Spinal cord (tissue), 10 donors: ENCODE data around the gene SLC51B. TPM values are rescaled to one million over a fixed set of nuclear protein-coding genes. Genes with fewer than 3 reads are reported as not detected.
A peak's percentile ranks its signal among the peaks of the same experiment; 100 is the strongest.
"Not testable (repeated sequence)": the region's sequence is repeated elsewhere in the genome, so short reads cannot be mapped to it uniquely, and the experiment has no call there.

Experiments used
- DNase-seq, 6 donors: peaks; one replicate each; pipeline versions ENCODE4 v3.0.0 to v3.0.0-alpha.2; 2013 to 2015; ENCODE audit warnings: low spot score in 6 of 6, low read depth in 4 of 6
- H3K27ac ChIP-seq: one replicate; pipeline ENCODE4 v1.5.1; 2013; ENCODE audit warnings: low read depth, low read length, control low read depth
- H3K27me3 ChIP-seq: one replicate; pipeline ENCODE4 v1.6.1; 2013; ENCODE audit warnings: low read length; ENCODE audit not compliant: control insufficient read depth, insufficient read depth
- H3K36me3 ChIP-seq: one replicate; pipeline ENCODE4 v1.6.1; 2013; ENCODE audit warnings: low read length; ENCODE audit not compliant: control insufficient read depth, insufficient read depth
- H3K4me1 ChIP-seq: one replicate; pipeline ENCODE4 v1.6.1; 2013; ENCODE audit warnings: low read length; ENCODE audit not compliant: control insufficient read depth, insufficient read depth
- H3K4me3 ChIP-seq: one replicate; pipeline ENCODE4 v1.5.1; 2013; ENCODE audit warnings: low read depth, low read length, control low read depth
- H3K9me3 ChIP-seq: one replicate; pipeline ENCODE4 v1.6.1; 2013; ENCODE audit warnings: low read length; ENCODE audit not compliant: control insufficient read depth, insufficient read depth
- WGBS: methylation state at CpG from one replicate; pipeline ENCODE4 v1.1.5; 2013; ENCODE audit warnings: missing lambda C conversion rate; ENCODE audit not compliant: insufficient coverage; 5-methylcytosine and 5-hydroxymethylcytosine counted together
- long read RNA-seq, 4 donors: transcript quantifications; one replicate each; lab custom pipeline, GENCODE V29; 2026
- polyA plus RNA-seq, 2 donors: library from polyadenylated mRNA; unstranded; fragments of 120-200 nt; gene quantifications; one replicate each; pipeline ENCODE4 v1.2.1, GENCODE V29; 2013; ENCODE audit not compliant: insufficient read length in 2 of 2
- total RNA-seq, 2 donors: library from RNA; depleted of rRNA in 1 of 2; stranded (reverse); fragments of 120-200 nt in 1 of 2; fragments of >200 nt in 1 of 2; gene quantifications; one replicate each; pipeline versions ENCODE4 v1.2.3 to v1.2.4, GENCODE V29; 2013 to 2014
- donor health status: healthy.

Gene SLC51B
- total RNA-seq, result under 1 TPM in 1 of 2 donors, not detected in 1; 0.44 TPM
- polyA plus RNA-seq, result 1 to 10 TPM; 1.1 to 2.3 TPM
- long read RNA-seq, donor 1, partial matches to known transcripts, result 0 of 5 reads
- long read RNA-seq, donor 1, other reads (novel, unspliced or antisense), result 5 of 5 reads
- long read RNA-seq, donor 2, partial matches to known transcripts, result 5 of 5 reads
- long read RNA-seq, donor 2, other reads (novel, unspliced or antisense), result 0 of 5 reads
- long read RNA-seq, donor 3, result 0 reads
- long read RNA-seq, donor 4, partial matches to known transcripts, result 25 of 87 reads
- long read RNA-seq, donor 4, other reads (novel, unspliced or antisense), result 61 of 87 reads

DNA sequence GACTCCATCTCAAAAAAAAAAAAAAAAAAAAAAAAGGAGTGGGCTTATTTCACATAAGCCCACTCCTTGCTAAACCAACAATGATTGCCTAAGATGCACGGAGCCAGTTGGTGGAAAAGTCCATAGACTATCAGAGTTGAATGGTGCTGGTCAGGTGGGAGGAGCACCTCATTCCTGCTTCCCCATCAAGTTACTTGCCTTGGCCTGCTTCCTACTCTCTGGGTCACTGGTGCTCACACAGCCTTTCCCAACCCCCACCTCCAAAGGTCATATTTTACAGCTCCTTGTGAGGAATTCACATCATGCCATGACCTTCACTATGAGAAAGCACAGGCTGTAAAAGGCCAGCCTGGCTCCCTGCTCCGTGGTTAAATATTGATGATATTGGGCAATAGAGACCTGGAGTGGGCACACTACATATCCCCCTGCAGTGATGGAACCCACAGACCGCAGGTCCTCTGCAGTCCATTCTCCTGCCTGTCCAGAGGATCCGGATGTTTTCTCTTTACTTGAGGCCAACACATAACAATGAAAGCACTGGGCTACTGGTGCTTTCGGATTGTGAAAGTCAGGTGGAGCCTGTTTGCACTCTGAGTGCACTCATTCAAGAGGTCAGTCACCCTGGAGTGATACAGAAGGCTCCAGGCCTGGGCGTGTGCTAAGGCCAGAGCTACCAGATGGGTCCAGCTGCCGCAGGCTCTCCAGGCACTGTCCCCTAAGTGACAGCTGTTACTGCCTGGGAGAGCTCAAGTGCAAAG is at the start of gene SLC51B:
Gene SLC51B, plus strand, starts transcription at position 664 of the 758 bp plus-strand sequence. CDS start 4,618 bp downstream, outside the sequence.
- H3K27me3 ChIP-seq, result no peaks in the 10 kb centered on the region
- H3K36me3 ChIP-seq, result no peaks in the 10 kb centered on the region
- H3K9me3 ChIP-seq, result no peaks in the 10 kb centered on the region
- no peak for DNase-seq
- peaks cover 19% of the 10 kb centered on the region for H3K4me1 ChIP-seq
- WGBS, result 78% methylated on average over 5 of the region's 7 CpGs
- H3K4me3 ChIP-seq, result no peak within 1 kb of the TSS
- no peak within 1 kb of the TSS for H3K27ac ChIP-seq

GRCh38 chr15:64997066-64997465 is 48.1 kb upstream of the SLC51B start:
- no peak for DNase-seq
- Histone ChIP-seq H3K36me3 (peaks cover 3% of the 10 kb centered on the region), H3K9me3 (no peaks in the 10 kb centered on the region), H3K4me3 (no peak overlapping the region), H3K4me1 (no peaks in the 10 kb centered on the region), H3K27ac (no peak overlapping the region), H3K27me3 (no peaks in the 10 kb centered on the region)
- WGBS, result 93% methylated on average over 2 of the region's 5 CpGs

DNA sequence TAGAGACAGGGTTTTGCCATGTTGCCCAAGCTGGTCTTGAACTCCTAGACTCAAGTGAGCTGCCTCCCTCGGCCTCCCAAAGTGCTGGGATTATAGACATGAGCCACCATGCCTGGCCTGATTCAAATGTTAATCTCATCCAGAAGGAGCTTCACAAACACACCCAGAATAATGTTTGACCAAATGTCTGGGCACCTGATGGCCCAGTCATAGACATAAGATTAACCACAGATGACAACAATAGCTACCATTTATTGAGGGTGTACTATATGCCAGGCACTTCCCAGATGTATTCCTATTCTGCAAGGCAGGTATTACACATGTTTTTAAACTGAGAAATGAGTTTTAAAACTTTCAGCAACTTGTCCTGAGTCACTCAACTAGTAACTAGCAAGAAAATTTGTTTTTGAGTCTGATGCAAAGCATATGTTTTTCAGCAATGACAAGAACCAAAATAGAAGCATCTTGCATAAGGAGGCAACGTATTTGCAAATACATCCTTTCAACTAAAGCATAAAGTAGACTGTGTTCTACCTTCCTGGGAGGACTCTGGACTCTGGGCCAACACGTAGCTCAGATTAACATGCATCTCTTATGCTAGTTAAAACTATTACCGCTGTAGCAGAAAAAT is 47.3 kb upstream of the SLC51B start:
- H3K9me3 ChIP-seq, result no peaks in the 10 kb centered on the region
- H3K36me3 ChIP-seq, result peaks cover 3% of the 10 kb centered on the region
- H3K27ac ChIP-seq, result no peak overlapping the region
- DNase-seq, result no peak
- 86% methylated on average over 1 of the region's 4 CpGs for WGBS
- H3K4me3 ChIP-seq, result no peak overlapping the region
- H3K4me1 ChIP-seq, result no peaks in the 10 kb centered on the region
- no peaks in the 10 kb centered on the region for H3K27me3 ChIP-seq

DNA sequence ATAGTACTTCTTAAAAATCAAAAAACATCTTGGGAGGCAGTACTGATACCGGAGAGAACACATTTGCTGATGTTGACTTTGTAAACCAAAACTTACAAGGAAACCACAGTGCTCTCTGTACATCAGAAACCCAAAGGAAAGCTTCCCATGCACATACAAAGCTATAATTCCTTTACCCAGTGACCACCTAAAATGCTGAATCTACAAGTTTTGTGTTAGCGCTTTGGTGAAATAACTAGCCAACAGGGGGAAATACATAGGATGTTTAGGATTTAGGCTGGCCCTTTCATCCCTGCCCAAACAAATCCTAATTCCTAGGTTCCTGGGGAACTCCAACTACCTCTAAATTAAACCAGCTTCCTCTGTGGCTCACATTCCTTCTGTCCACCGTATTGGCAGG is 40.2 kb upstream of the SLC51B start:
- Histone ChIP-seq H3K4me3 (no peak overlapping the region), H3K27me3 (no peaks in the 10 kb centered on the region), H3K27ac (no peak overlapping the region), H3K36me3 (peaks cover 10% of the 10 kb centered on the region), H3K9me3 (no peaks in the 10 kb centered on the region), H3K4me1 (no peaks in the 10 kb centered on the region)
- DNase-seq, result no peak
- no CpG with 5 or more reads among the region's 3 CpGs for WGBS

- H3K36me3 ChIP-seq, result peaks cover 14% of the 10 kb centered on the region
- no peak overlapping the region for H3K27ac ChIP-seq
- no peaks in the 10 kb centered on the region for H3K27me3 ChIP-seq
- WGBS, result 80% methylated on average over 1 of the region's 3 CpGs
- H3K4me1 ChIP-seq, result no peaks in the 10 kb centered on the region
- H3K9me3 ChIP-seq, result no peaks in the 10 kb centered on the region
- DNase-seq, result no peak
- H3K4me3 ChIP-seq, result no peak overlapping the region
Observed at GRCh38 chr15:65006876-65007275, 38.3 kb upstream of the SLC51B start.

GRCh38 chr15:65008983-65009382 is 36.2 kb upstream of the SLC51B start:
- 70% methylated on average over 1 of the region's 2 CpGs for WGBS
- Histone ChIP-seq H3K27ac (no peak overlapping the region), H3K36me3 (peaks cover 20% of the 10 kb centered on the region), H3K9me3 (peaks cover 5% of the 10 kb centered on the region), H3K27me3 (no peaks in the 10 kb centered on the region), H3K4me1 (no peaks in the 10 kb centered on the region), H3K4me3 (no peak overlapping the region)
- DNase-seq, result peak in 1 of 6 donors; percentile 9

- not testable (repeated sequence) for H3K27me3 ChIP-seq, H3K27ac ChIP-seq, DNase-seq, H3K4me1 ChIP-seq, H3K4me3 ChIP-seq, H3K9me3 ChIP-seq
- peaks cover 25% of the 10 kb centered on the region for H3K36me3 ChIP-seq
- WGBS, result 100% methylated on average over 1 of the region's 4 CpGs
Observed at GRCh38 chr15:65011198-65011597, 34.0 kb upstream of the SLC51B start.

DNA sequence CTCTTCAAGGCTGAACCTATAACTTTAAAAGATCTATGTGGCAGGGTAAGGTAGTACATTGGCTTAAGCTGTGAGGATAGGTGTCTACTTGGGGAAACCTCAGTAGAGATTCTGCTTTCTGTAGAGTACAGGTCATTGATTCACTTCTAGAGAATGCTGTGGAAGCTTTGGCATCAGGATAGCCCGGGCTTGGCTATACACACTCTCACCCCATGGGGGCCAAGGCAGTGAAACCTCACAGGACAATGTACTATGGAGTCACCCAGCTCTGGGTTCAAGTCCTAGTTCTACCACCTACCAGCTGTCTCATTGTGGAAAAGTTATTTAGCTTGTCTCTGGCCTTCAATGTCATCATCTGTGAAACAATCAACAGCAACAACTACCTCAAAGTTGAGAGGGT is 24.8 kb upstream of the SLC51B start:
- H3K9me3 ChIP-seq, result no peaks in the 10 kb centered on the region
- no peaks in the 10 kb centered on the region for H3K4me1 ChIP-seq
- no peaks in the 10 kb centered on the region for H3K27me3 ChIP-seq
- no peak overlapping the region for H3K4me3 ChIP-seq
- peaks cover 14% of the 10 kb centered on the region for H3K36me3 ChIP-seq
- DNase-seq, result no peak
- WGBS, result no CpG with 5 or more reads among the region's 1 CpG
- H3K27ac ChIP-seq, result no peak overlapping the region

DNA sequence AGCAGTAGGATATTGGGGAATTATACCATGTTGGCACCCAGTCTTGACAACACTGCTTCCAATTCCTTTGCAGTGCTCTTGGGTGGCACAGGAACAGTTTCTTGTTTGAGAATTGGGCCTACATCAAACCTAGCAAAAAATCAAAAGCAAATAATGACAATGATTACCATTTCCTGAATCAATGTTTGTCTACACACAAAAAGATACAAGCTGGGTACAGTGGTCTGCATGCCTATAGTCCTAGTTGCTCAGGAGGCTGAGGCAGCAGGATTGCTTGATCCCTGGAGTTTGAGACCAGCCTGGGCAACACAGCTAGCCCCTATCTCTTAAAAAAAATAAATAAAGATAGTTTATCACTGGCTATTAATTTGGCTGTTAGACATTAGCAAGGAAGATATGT is 23.7 kb upstream of the SLC51B start:
- Histone ChIP-seq H3K9me3 (no peaks in the 10 kb centered on the region), H3K4me1 (no peaks in the 10 kb centered on the region), H3K27me3 (no peaks in the 10 kb centered on the region), H3K27ac (no peak overlapping the region), H3K4me3 (no peak overlapping the region), H3K36me3 (peaks cover 18% of the 10 kb centered on the region)
- DNase-seq, result no peak
